Lower leg skin (tissue), 3 donors: ENCODE data around the gene SERINC5.

ENCODE experiments used
- POLR2A ChIP-seq, 2 donors: fragments of 450-650 bp; IDR thresholded peaks; one replicate each; pipeline ENCODE4 v1.6.1; 2016 to 2017; ENCODE audit warnings: antibody characterized with exemption in 2 of 2, mild to moderate bottlenecking in 1 of 2, moderate library complexity in 1 of 2
- TF ChIP-seq, protein P1 (sequence below), 3 donors: fragments of 450-650 bp; IDR thresholded peaks; one replicate each; pipeline ENCODE4 v1.5.1; 2016; ENCODE audit warnings: antibody characterized with exemption in 3 of 3, mild to moderate bottlenecking in 3 of 3, moderate library complexity in 2 of 3

GRCh38 chr5:80185095-80185494 is 70.8 kb downstream of the SERINC5 start:
- TF ChIP-seq, protein P1, sequence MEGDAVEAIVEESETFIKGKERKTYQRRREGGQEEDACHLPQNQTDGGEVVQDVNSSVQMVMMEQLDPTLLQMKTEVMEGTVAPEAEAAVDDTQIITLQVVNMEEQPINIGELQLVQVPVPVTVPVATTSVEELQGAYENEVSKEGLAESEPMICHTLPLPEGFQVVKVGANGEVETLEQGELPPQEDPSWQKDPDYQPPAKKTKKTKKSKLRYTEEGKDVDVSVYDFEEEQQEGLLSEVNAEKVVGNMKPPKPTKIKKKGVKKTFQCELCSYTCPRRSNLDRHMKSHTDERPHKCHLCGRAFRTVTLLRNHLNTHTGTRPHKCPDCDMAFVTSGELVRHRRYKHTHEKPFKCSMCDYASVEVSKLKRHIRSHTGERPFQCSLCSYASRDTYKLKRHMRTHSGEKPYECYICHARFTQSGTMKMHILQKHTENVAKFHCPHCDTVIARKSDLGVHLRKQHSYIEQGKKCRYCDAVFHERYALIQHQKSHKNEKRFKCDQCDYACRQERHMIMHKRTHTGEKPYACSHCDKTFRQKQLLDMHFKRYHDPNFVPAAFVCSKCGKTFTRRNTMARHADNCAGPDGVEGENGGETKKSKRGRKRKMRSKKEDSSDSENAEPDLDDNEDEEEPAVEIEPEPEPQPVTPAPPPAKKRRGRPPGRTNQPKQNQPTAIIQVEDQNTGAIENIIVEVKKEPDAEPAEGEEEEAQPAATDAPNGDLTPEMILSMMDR (IDR thresholded peaks at IDR 0.05): no peak
- TF ChIP-seq POLR2A (IDR thresholded peaks at IDR 0.05): no peak
